ENCODE measurements around the gene SLC44A3.
"Not testable (repeated sequence)": the region's sequence is repeated elsewhere in the genome, so short reads cannot be mapped to it uniquely, and the experiment has no call there.

The SLC44A3 gene

GRCh38 chr1:94934551-94934950 is 114.4 kb downstream of the SLC44A3 start:
- DNase-seq (ENCODE audit: low read depth in 2 of 2) = no peak

- DNase-seq (ENCODE audit: low read depth in 2 of 2) = no peak
Measured at GRCh38 chr1:94935034-94935433, 114.9 kb downstream of the SLC44A3 start.

GRCh38 chr1:94935476-94935875 is 115.3 kb downstream of the SLC44A3 start:
- no peak for DNase-seq (ENCODE audit: low read depth in 2 of 2)

GRCh38 chr1:94936861-94937620 is 116.9 kb downstream of the SLC44A3 start:
- no peak for DNase-seq (ENCODE audit: low read depth in 2 of 2)

- DNase-seq (ENCODE audit: low read depth in 2 of 2) = no peak
Measured at GRCh38 chr1:94937820-94938219, 117.7 kb downstream of the SLC44A3 start.

GRCh38 chr1:94940738-94941137 is 120.6 kb downstream of the SLC44A3 start:
- no peak for DNase-seq (ENCODE audit: low read depth in 2 of 2)

- not testable (repeated sequence) for DNase-seq (ENCODE audit: low read depth in 2 of 2)
Measured at GRCh38 chr1:94941480-94941879, 121.3 kb downstream of the SLC44A3 start.

- no peak for DNase-seq (ENCODE audit: low read depth in 2 of 2)
Measured at GRCh38 chr1:94942171-94943128, 122.3 kb downstream of the SLC44A3 start.
